SW 1271 (cell line): ENCODE results near the gene ENKD1.

ENCODE experiments used
- DNase-seq, 2 experiments: peaks; one replicate each; lab custom pipeline; 2025; lab: John Stamatoyannopoulos, UW

The ENKD1 gene

GRCh38 chr16:67651039-67651438, 15.5 kb downstream of the ENKD1 start:
- DNase-seq: no peak

GRCh38 chr16:67650023-67650422, 16.5 kb downstream of the ENKD1 start:
- DNase-seq: no peak

GRCh38 chr16:67649494-67649931, 17.0 kb downstream of the ENKD1 start:
- no peak for DNase-seq

GRCh38 chr16:67648764-67649407, 17.7 kb downstream of the ENKD1 start:
- DNase-seq: no peak

GRCh38 chr16:67648088-67648763, 18.3 kb downstream of the ENKD1 start:
- no peak for DNase-seq

DNA sequence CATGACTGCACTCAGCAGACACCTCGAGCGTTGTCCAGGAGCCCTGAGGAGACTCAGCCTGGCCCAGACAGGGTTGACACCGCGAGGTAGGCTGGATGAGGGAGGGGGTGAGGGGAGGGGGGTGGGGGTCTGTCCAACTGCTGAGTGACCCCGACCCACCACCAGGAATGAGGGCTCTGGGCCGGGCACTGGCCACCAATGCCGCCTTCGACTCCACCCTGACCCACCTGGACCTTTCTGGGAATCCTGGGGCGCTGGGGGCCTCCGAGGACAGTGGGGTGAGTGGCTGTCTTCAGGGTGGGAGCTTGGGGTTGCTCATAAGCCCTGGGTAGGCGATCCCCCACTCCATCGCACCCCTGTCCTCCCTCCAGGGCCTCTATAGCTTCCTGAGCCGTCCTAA, 18.9 kb downstream of the ENKD1 start:
- no peak for DNase-seq

GRCh38 chr16:67647111-67647651, 19.4 kb downstream of the ENKD1 start:
- DNase-seq: no peak

GRCh38 chr16:67645397-67646121, 21.0 kb downstream of the ENKD1 start:
- no peak for DNase-seq

- no peak for DNase-seq
These were observed 22.5 kb downstream of the ENKD1 start for GRCh38 chr16:67644038-67644437.

GRCh38 chr16:67641779-67642708, 24.5 kb downstream of the ENKD1 start:
- DNase-seq: no peak

DNA sequence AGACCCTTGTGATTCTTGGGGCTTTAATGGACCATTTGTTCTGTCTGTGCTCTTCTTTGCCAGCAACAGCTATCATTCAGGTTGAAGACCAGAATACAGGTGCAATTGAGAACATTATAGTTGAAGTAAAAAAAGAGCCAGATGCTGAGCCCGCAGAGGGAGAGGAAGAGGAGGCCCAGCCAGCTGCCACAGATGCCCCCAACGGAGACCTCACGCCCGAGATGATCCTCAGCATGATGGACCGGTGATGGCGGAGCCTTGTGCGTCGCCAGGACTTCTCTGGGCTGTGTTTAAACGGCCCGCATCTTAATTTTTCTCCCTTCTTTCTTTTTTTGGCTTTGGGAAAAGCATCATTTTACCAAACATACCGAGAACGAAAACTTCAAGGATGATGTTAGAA, 28.9 kb downstream of the ENKD1 start:
- DNase-seq: no peak

DNA sequence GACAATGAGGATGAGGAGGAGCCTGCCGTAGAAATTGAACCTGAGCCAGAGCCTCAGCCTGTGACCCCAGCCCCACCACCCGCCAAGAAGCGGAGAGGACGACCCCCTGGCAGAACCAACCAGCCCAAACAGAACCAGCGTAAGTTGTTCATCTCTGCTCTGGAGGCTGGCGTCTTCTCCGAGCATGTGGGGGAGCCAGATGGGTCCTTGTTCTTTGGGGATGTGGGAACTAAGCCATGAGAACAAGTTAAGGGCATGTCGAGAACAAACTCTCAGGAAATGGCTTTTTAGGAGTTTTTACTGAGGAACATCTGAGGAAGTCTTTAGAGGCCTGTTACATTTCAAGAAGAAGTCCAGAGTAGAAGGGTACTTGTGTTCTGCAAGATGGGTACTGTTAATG, 29.8 kb downstream of the ENKD1 start:
- DNase-seq: no peak

- DNase-seq: no peak
These were observed 34.0 kb downstream of the ENKD1 start for GRCh38 chr16:67632415-67633172.

GRCh38 chr16:67628216-67628615, 38.3 kb downstream of the ENKD1 start:
- DNase-seq: no peak

DNA sequence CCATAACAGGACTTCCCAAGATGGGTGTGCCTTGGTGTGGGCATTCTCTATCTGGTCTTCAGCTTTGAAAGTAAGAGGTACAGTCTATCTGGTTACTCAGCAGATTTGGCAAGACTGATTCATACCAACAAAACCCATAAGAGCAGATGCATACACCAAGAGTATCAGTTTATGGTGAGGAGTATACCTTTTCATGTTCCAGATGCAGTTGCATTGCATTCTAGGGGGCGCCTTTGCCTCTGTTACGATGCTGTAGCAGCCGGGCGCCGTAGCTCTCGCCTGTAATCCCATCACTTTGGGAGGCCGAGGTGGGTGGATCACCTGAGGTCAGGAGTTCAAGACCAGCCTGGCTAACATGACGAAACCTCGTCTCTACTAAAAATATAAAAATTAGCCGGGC, 52.7 kb downstream of the ENKD1 start:
- no peak for DNase-seq
